B cell (primary cell): Measurements from ENCODE around the gene CALD1. TPM values are rescaled to one million over a fixed set of nuclear protein-coding genes. Genes with fewer than 3 reads are reported as not detected.

ENCODE experiments used
- ATAC-seq: fragments of 200-7000 bp; cut with Tn5 transposase; one replicate; pipeline ENCODE4 v1.10.0; 2021; ENCODE audit warnings: low read depth, mild to moderate bottlenecking, moderate number of reproducible peaks, moderate library complexity
- CTCF ChIA-PET: fragments of 350-600 bp; sonication (Branson Sonifier 250); formaldehyde crosslinking; loops from one replicate; lab custom pipeline; 2021; ENCODE audit warnings: antibody characterized with exemption, inconsistent platforms; lab: Charles Lee
- POLR2A ChIA-PET: fragments of 350-600 bp; sonication (Branson Sonifier 250); formaldehyde crosslinking; loops from one replicate; lab custom pipeline; 2021; ENCODE audit warnings: antibody characterized with exemption; lab: Charles Lee
- DNase-seq: peaks from one replicate; pipeline ENCODE4 v3.0.0; 2013
- H2AFZ ChIP-seq: 2 replicates; pipeline ENCODE4 v1.6.1; 2012; ENCODE audit warnings: mild to moderate bottlenecking, low read depth, low read length; ENCODE audit not compliant: insufficient read depth, poor library complexity, severe bottlenecking
- H3K27ac ChIP-seq, 2 donors: 1 replicate in 1 of 2; 2 replicates in 1 of 2; pipeline ENCODE4 v1.5.1; 2012 to 2013; ENCODE audit warnings: low read length in 2 of 2, mild to moderate bottlenecking in 2 of 2, moderate library complexity in 1 of 2
- H3K27me3 ChIP-seq, 4 experiments: fragments of 200-600 bp in 1 of 4; sonication (generic) in 1 of 4; replicated peaks in 1 of 4; 1 replicate in 2 of 4; 2 replicates in 2 of 4; pipeline versions ENCODE4 v1.6.1 to v1.7.0; 2013 to 2016; ENCODE audit warnings: low read length in 3 of 4, mild to moderate bottlenecking in 2 of 4, mixed read lengths in 1 of 4, moderate library complexity in 1 of 4; ENCODE audit not compliant: insufficient read depth in 4 of 4, control insufficient read depth in 3 of 4; ENCODE audit errors: control extremely low read depth in 1 of 4
- H3K36me3 ChIP-seq, 2 experiments: replicated peaks in 1 of 2; 1 replicate in 1 of 2; 2 replicates in 1 of 2; pipeline versions ENCODE4 v1.6.1 to v1.7.1; 2013; ENCODE audit warnings: low read length in 1 of 2; ENCODE audit not compliant: insufficient read depth in 2 of 2, control insufficient read depth in 1 of 2; ENCODE audit errors: control extremely low read depth in 1 of 2, extremely low read depth in 1 of 2
- H3K4me1 ChIP-seq, 2 donors: fragments of 200-600 bp in 1 of 2; sonication (generic) in 1 of 2; 1 replicate in 1 of 2; 2 replicates in 1 of 2; pipeline versions ENCODE4 v1.5.1 to v1.6.1; 2013 to 2017; ENCODE audit warnings: low read length in 2 of 2; ENCODE audit not compliant: control insufficient read depth in 2 of 2, insufficient read depth in 2 of 2
- H3K4me2 ChIP-seq: replicated peaks from 2 replicates; pipeline ENCODE3; 2012; ENCODE audit warnings: mild to moderate bottlenecking, low read depth, low read length; ENCODE audit not compliant: poor library complexity, severe bottlenecking
- H3K4me3 ChIP-seq, 5 experiments: fragments of 200-600 bp in 1 of 5; sonication (generic) in 1 of 5; 1 replicate in 3 of 5; 2 replicates in 2 of 5; pipeline versions ENCODE4 v1.5.1 to v1.7.0; 2011 to 2016; ENCODE audit warnings: low read length in 4 of 5, mild to moderate bottlenecking in 4 of 5, low read depth in 2 of 5, control low read depth in 1 of 5, moderate library complexity in 1 of 5; ENCODE audit not compliant: insufficient read depth in 1 of 5; ENCODE audit errors: control extremely low read depth in 1 of 5, extremely low read depth in 1 of 5
- H3K79me2 ChIP-seq: fragments of 200-600 bp; sonication (generic); one replicate; pipeline ENCODE4 v1.6.0; 2016; ENCODE audit warnings: low read length; ENCODE audit not compliant: control insufficient read depth, insufficient read depth
- H3K9ac ChIP-seq: fragments of 200-600 bp; sonication (generic); 2 replicates; pipeline ENCODE4 v1.6.1; 2017; ENCODE audit warnings: mild to moderate bottlenecking, low read length, moderate library complexity
- H3K9me3 ChIP-seq, 3 donors: one replicate each; pipeline versions ENCODE4 v1.6.1 to v1.7.1; 2013; ENCODE audit warnings: low read length in 2 of 3; ENCODE audit not compliant: control insufficient read depth in 2 of 3, insufficient read depth in 1 of 3; ENCODE audit errors: control extremely low read depth in 1 of 3
- H4K20me1 ChIP-seq: 2 replicates; pipeline ENCODE4 v1.6.0; 2012; ENCODE audit warnings: mild to moderate bottlenecking, low read length; ENCODE audit not compliant: insufficient read depth, control insufficient read depth, poor library complexity, severe bottlenecking
- H3K27ac Mint-ChIP-seq: one replicate; pipeline ENCODE4 v1.8.0; 2021; ENCODE audit warnings: mixed read lengths
- H3K27me3 Mint-ChIP-seq: one replicate; pipeline ENCODE4 v1.8.0; 2021; ENCODE audit warnings: mixed read lengths
- H3K4me1 Mint-ChIP-seq: one replicate; pipeline ENCODE4 v1.8.0; 2021; ENCODE audit warnings: mixed read lengths
- H3K4me3 Mint-ChIP-seq: one replicate; pipeline ENCODE4 v1.8.0; 2021; ENCODE audit warnings: mixed read lengths
- H3K9me3 Mint-ChIP-seq: one replicate; pipeline ENCODE4 v1.8.0; 2022; ENCODE audit warnings: mixed read lengths; ENCODE audit not compliant: insufficient read depth
- CTCF ChIP-seq: fragments of 200-600 bp; IDR thresholded peaks from one replicate; pipeline ENCODE4 v1.8.0; 2022; ENCODE audit warnings: antibody characterized with exemption, mild to moderate bottlenecking
- EZH2 ChIP-seq: IDR thresholded peaks from 2 replicates; pipeline ENCODE4 v1.6.1; 2012; ENCODE audit warnings: borderline replicate concordance, low read depth, mild to moderate bottlenecking, moderate library complexity, low read length; ENCODE audit not compliant: insufficient read depth, poor library complexity, severe bottlenecking
- WGBS: methylation state at CpG from one replicate; pipeline ENCODE4 v1.1.5; 2013; ENCODE audit warnings: missing lambda C conversion rate; ENCODE audit not compliant: insufficient coverage; 5-methylcytosine and 5-hydroxymethylcytosine counted together
- intact Hi-C: fragments of 100-400 bp; cut with micrococcal nuclease; formaldehyde crosslinking; loops from one replicate; pipeline ENCODE4 v1.10.0; 2022
- polyA plus RNA-seq: library from polyadenylated mRNA; depleted of rRNA; stranded (reverse); fragments of >200 nt; gene quantifications from 2 replicates; pipeline ENCODE4 v1.2.3, GENCODE V29; 2012
- total RNA-seq, 2 donors: library from RNA; stranded (reverse); fragments of 120-200 nt in 1 of 2; gene quantifications; 1 replicate in 1 of 2; 2 replicates in 1 of 2; pipeline versions ENCODE4 v1.2.3 to v1.2.4, GENCODE V29; 2013 to 2022

CALD1 gene
- total and polyA plus RNA-seq, 2 donors (not counting 1 experiment from before 2014, with no cell fraction given) = 0.18 to 0.69 TPM

- Mint-ChIP-seq H3K4me3 (no peak overlapping the region), H3K9me3 (no peaks in the 10 kb centered on the region), H3K27ac (no peak overlapping the region), H3K4me1 (no peaks in the 10 kb centered on the region), H3K27me3 (peaks cover 4% of the 10 kb centered on the region)
- Histone ChIP-seq H3K4me3 (no peak overlapping the region), H2AFZ (no peak overlapping the region), H4K20me1 (no peaks in the 10 kb centered on the region), H3K27ac (no peak overlapping the region), H3K4me2 (no peak overlapping the region), H3K9ac (no peak overlapping the region), H3K79me2 (no peaks in the 10 kb centered on the region), H3K36me3 (no peaks in the 10 kb centered on the region), H3K9me3 (no peaks in the 10 kb centered on the region), H3K4me1 (no peaks in the 10 kb centered on the region), H3K27me3 (no peaks in the 10 kb centered on the region)
- DNase-seq = peak; percentile 50
- peak; percentile 70 for TF ChIP-seq CTCF
- TF ChIP-seq EZH2 = no peak
- POLR2A ChIA-PET = no interaction called here
- CTCF ChIA-PET = interaction anchor here (1.0 to 3.5 kb wide), 5 partner anchors 18 to 193 kb away, joined by 3 to 15 read pairs (median 4); no protein-coding TSS in a partner anchor
- intact Hi-C loops = loop anchor here (5.0 kb wide), 1 partner anchor 118 kb away; no protein-coding TSS in a partner anchor
- WGBS = 80% methylated on average over 6 of the region's 6 CpGs
- peak; percentile 53 for ATAC-seq
Measured at GRCh38 chr7:134750083-134751062, 29.1 kb upstream of the CALD1 start.
